Measurements from ENCODE around the gene IL6ST.

Gene IL6ST

GRCh38 chr5:55917402-55918086, 77.2 kb downstream of the IL6ST start:
- DNase-seq: no peak

GRCh38 chr5:55916986-55917385, 77.8 kb downstream of the IL6ST start:
- no peak for DNase-seq

- DNase-seq: no peak
Measured at GRCh38 chr5:55915783-55916182, 79.0 kb downstream of the IL6ST start.

- DNase-seq: no peak
Measured at GRCh38 chr5:55914971-55915370, 79.8 kb downstream of the IL6ST start.

GRCh38 chr5:55913466-55914413, 81.0 kb downstream of the IL6ST start:
- no peak for DNase-seq

- no peak for DNase-seq
Measured at GRCh38 chr5:55911784-55912653, 82.7 kb downstream of the IL6ST start.

- no peak for DNase-seq
Measured at GRCh38 chr5:55908804-55909203, 86.0 kb downstream of the IL6ST start.

- DNase-seq: no peak
Measured at GRCh38 chr5:55907927-55908326, 86.8 kb downstream of the IL6ST start.

GRCh38 chr5:55905251-55905650, 89.5 kb downstream of the IL6ST start:
- no peak for DNase-seq

GRCh38 chr5:55904152-55904551, 90.6 kb downstream of the IL6ST start:
- DNase-seq: no peak

- DNase-seq: peak; percentile 74 to 82
Measured at GRCh38 chr5:55903121-55903701, 91.6 kb downstream of the IL6ST start.

GRCh38 chr5:55902696-55903095, 92.1 kb downstream of the IL6ST start:
- no peak for DNase-seq

- DNase-seq: no peak
Measured at GRCh38 chr5:55900776-55901175, 94.0 kb downstream of the IL6ST start.

GRCh38 chr5:55900068-55900467, 94.7 kb downstream of the IL6ST start:
- DNase-seq: no peak

GRCh38 chr5:55899344-55899743, 95.4 kb downstream of the IL6ST start:
- DNase-seq: no peak

- DNase-seq: peak in 1 of 2 experiments; percentile 29
Measured at GRCh38 chr5:55897905-55898304, 96.9 kb downstream of the IL6ST start.

- no peak for DNase-seq
Measured at GRCh38 chr5:55897206-55897894, 97.4 kb downstream of the IL6ST start.

- DNase-seq: no peak
Measured at GRCh38 chr5:55896663-55897062, 98.1 kb downstream of the IL6ST start.

GRCh38 chr5:55896238-55896637, 98.5 kb downstream of the IL6ST start:
- DNase-seq: no peak

- no peak for DNase-seq
Measured at GRCh38 chr5:55895346-55895745, 99.4 kb downstream of the IL6ST start.

GRCh38 chr5:55894135-55894534, 100.6 kb downstream of the IL6ST start:
- DNase-seq: no peak

GRCh38 chr5:55892479-55892878, 102.3 kb downstream of the IL6ST start:
- no peak for DNase-seq
